Activated T-cell treated with anti-CD3 and anti-CD28 coated beads for 4 hours (primary cell): ENCODE data around the gene CCDC159.
"Not testable (repeated sequence)": the region's sequence is repeated elsewhere in the genome, so short reads cannot be mapped to it uniquely, and the experiment has no call there.

Experiments
- DNase-seq: peaks from one replicate; pipeline ENCODE4 v3.0.0-alpha.2; 2020

The CCDC159 gene, protein sequence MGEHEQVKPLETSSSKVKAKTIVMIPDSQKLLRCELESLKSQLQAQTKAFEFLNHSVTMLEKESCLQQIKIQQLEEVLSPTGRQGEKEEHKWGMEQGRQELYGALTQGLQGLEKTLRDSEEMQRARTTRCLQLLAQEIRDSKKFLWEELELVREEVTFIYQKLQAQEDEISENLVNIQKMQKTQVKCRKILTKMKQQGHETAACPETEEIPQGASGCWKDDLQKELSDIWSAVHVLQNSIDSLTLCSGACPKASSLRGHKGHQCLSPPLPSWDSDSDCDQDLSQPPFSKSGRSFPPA

DNA sequence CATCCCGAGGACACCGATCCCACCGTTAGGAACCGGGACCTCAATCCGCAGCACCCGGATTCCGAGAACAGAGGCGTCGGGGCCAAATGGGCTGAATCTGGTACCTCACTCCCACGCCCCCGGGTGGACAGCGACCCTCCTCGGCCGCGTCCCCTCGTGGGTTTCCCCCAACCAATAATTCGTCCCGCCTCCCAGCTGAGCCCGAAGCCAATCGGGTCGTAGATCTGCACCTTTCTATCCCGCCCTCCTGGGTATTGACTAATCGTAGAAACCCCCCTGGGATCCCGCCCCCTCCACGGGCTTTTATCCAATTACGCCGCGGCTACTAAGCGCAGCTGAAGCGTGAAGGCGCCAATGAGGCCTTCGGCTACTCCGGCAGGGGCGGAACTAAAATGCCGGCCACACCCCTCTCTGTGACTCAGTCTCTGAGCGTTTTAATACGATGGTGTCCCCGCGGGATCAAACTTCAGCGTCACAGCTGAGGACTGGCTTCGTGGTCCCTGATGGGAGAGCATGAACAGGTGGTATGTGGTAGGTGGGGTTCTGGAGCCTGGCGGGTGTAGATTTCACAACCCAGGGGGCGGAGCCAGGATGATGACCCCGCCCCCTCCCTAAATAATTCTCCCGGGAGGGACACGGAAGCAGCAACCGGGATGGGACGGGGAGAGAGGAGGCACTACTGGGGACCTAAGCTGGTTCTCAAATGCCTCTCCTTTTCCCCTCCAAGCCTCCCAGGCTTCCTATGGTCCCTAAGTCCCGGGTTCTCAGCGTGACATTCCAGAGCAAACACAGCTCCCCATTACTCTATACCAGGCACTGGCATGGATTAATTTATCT, at the start of gene CCDC159, which contains the start of gene TMEM205:
Gene CCDC159 (plus strand): TSS at position 416 of the 837 bp plus-strand sequence. CDS start 88 bp downstream, at position 504.
Gene TMEM205 (minus strand): TSS at position 165 of the 837 bp plus-strand sequence. CDS start 649 bp downstream, outside the sequence.
- peak; percentile 98 for DNase-seq

DNA sequence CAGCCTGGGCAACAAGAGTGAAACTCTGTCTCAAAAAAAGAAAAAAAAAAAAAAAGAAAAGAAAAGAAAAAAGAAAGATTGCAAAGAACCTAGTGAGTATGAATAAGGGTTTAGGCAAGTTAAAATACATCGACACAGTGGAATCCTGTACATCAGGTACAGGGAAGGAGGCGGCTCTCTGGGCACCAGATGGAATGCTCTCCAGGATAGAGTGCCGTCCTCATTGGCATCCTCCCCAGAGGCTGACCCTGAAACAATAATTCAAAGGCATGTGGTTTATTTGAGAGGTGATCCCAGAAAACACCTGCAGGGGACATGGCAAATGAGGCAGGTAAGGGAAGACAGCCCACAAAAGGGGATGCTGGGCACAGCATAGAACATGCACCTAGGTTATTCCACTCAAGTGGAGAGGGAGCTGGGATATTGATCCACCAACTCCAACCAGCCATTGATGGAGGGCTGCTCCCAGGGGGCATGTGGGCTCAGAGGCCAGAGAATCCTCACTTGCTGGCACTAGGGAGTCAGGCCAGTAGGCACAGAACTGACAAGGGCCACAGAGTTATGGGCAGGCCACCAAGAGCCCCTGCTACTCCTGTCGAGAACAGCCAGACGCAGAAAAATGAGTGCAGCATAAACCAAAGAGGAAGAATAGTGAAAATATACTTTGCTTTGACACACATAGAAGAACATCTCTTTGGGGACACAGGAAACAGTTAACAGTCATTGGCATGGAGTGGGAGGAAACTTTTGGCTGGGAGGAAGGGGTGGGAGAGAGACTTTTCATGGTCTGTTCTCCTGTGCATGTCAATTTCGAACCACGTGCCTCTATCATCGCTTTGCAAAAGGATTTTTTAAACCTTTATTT, 46.1 kb upstream of the CCDC159 start:
- no peak for DNase-seq

DNA sequence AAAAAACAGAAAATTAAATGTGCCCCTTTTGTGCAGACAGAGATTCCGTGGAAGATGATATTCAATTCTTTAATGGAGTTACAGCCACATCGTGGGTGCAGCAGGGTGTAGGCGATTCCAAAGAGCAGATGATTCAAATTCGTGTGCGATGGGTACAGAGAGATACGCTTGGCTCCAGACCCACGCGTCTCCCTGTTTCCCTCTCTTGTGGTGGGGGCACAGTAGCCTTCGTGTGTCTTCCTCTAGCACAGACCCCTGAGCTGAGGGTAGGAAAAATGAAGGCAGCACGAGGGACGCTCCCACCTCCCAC, 45.6 kb upstream of the CCDC159 start:
- no peak for DNase-seq

DNA sequence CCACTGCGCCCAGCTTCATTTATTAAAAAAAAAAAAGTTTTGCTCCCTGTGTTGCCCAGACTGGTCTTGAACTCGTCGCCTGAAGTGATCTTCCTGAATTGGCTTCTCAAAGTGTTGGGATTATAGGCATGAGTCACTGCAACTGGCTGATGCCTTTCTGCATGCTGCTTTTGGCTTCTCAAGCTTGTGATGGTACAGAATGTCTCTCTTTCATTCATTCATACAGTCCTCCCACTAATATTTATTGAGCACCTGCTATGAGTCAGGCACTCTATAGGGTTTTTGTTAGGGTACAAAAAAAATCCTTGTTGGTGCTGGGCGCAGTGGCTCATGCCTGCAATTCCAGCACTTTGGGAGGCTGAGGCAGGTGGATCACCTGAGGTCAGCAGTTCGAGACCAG, 41.4 kb upstream of the CCDC159 start:
- no peak for DNase-seq

DNA sequence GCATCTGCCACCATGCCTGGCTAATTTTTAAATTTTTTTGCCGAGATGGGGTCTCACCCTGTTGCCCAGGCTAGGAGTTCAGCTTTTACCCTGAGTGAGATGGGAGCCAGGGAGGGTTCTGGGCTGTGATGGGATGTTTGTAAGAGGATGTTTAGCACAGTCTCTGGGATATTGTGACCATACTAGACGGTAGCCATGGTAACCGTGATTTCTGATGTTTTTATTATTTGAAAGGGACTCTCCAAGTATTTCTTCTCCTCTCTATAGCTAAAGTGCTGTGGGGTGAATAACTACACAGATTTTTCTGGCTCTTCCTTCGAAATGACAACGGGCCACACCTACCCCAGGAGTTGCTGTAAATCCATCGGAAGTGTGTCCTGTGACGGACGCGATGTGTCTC, 40.0 kb upstream of the CCDC159 start:
- DNase-seq, result no peak

DNA sequence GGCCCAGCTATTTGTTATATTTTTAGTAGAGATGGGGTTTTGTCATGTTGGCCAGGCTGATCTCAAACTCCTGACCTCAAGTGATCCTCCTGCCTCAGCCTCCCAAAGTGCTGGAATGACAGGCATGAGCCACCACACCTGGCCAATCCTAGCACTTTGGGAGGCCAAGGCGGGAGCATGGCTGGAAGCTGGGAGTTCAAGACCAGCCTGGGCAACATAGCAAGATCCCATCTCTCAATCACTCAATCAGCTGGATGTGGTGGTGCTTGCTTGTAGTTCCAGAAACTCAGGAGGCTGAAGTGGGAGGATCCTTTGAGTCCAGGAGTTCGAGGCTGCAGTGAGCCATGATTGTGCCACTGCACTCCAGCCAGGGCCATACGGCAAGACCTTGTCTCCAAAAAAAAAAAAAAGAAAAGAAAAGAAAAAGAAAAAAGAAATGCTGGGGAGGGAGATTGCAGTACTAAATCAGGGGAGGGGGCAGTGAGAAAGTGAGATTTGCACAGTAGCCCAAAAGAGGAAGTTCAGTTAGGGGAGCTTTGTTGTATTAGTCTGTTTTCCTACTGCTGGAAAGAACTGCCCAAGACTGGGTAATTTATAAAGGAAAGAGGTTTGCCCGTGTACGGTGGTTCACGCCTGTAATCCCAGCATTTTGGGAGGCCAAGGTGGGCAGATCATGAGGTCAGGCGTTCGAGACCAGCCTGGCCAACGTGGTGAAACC, 25.9 kb upstream of the CCDC159 start:
- not testable (repeated sequence) for DNase-seq

DNA sequence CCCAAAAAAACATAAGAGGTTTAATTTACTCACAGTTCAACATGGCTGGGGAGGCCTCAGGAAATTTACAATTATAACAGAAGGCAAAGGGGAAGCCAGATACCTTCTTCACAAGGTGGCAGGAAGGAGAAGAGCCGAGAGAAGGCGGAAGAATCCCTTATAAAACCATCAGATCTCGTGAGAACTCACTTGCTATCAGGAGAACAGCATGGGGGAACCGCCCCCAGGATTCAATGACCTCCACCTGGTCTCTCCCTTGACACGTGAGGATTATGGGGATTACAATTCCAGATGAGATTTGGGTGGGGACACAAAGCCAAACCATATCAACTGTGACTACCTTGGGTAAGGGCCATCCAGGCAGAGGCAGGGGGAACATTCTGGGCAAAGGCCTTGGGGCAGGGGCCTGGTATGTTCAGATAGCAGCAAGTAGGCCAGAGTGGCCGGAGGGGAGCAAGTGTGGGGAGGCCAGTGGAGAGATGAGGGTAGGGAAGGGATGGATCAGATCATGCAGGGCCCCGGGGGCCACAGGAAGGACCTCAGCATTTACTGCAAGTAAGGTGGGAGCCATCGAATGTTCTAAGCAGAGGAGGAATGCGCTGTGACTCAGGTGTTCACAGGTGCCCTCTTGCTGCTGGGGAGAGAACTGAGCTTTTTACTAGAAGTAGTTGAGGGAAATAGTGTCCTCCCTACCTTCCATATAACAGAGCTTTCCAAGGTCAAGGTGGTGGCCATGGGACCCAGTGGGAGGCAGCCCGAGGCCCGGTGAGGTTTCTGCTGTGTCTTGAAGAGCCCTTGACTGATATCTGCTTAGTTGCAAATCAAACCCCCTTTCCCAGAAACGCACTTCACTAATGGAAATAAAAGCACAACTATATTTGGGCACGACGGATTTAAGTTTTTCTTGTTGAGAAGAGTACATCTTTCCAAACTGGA, 24.9 kb upstream of the CCDC159 start:
- no peak for DNase-seq

DNA sequence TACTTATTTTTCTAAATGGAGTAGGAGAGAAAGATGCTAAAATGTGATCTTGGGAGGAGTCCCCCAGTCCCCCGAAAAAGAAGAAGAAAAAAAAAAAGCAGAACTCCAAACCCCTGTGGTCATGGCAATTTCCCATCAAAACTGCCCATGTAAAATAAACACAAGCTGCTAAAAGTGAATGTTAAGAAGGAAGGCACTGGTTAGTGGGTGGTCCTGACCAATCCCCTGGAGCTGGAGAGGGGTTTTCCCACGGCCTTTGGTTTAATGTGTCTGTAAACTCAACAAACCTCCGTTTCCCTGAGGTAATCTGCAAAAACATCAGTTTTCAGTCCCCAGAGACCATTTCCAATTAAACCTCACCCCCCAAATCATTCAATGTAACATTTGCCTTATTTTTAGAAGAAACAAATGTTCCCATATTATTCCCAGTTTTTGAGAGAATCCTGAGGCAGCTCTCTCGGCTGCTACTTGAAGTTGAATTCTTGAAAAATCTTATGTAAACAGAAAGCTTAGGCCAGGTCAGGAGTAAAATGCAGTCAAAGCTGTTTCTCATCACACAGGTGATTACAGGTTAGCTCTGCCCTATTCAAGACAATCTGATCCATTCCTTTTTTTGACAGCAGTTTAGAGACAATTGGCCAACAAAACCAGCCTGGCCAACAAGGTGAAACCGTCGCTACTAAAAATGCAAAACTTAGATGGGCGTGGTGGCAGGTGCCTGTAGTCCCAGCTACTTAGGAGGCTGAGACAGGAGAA, 23.9 kb upstream of the CCDC159 start:
- no peak for DNase-seq

DNA sequence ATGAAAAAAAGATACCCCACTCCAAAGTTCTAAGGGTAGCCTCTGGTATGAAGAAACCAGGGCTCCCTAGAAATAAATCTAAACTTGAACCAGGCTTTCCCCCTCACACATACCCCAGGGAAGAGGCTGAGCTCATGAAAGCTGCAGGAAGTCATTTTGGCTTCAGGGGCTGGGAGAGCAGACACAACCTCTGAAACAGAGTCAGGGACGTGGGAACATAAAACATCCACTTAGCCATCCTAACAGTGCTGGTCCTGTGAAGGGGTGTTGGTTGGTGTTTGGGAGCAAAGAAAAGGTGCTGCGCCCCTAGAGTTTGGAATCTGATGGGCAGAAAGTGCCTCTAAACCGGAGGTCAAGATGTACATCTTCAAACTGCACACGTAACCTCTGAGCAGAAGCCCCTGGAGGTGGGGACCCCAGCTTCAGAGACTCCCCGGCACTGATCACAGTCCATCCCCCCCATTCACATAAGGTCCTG, 22.7 kb upstream of the CCDC159 start:
- DNase-seq, result no peak

DNA sequence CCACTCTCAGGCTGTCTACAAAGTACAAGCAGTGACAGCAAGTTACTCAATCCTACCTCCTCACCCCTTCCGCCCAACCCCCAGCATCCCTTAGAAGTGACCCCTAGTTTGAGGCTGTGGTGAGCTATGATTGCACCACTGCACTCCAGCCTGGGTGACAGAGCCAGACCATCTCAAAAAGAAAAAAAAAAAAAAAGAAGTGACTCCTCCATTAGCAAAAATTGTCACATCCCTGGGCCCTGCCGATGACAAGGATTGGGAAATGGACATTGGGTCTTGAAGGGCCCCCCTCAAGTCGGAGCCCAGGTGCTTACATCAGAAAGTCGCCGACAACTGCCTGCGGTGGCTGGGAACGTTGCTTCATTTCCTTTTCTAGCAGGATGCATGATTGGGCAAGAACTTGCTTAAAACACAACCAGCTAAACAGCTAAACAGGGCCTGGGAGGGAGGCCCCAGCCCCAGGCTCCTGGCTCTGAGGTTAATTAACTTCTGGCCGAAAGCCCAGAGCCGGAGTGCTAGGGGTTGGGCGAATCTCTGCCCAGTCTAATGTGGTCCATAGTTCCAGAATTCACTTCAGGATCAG, 22.1 kb upstream of the CCDC159 start:
- no peak for DNase-seq

DNA sequence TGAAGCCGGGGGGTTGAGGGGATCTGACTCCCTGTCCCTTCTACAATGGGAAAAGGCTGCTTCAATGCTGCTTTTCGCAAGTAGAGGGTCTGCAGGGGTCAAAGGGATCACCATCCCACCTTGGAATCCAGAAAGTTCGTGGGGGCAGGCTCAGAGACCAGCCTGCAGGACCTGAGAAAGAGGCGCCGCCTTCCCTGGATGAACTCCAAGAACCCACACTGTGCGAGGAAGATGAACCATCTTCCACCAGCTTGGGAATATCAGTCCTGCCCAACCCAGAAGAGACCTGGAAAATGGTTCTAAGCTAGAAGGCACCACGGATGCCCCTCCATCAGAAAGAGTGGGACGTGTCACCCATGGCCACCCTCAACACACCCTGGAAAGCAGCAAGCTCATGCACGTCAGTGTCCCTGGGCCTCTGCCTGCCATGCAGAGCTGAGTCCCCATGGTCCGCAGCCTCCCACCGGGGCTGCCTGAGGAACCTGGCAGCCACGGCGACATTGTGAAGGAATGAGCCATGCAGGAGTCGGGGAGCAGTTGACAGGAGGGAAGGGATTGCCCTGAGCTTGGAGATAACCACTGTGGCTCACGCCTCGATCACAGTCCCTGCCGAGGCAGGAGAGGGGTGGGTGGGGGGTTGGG, 21.4 kb upstream of the CCDC159 start:
- no peak for DNase-seq

DNA sequence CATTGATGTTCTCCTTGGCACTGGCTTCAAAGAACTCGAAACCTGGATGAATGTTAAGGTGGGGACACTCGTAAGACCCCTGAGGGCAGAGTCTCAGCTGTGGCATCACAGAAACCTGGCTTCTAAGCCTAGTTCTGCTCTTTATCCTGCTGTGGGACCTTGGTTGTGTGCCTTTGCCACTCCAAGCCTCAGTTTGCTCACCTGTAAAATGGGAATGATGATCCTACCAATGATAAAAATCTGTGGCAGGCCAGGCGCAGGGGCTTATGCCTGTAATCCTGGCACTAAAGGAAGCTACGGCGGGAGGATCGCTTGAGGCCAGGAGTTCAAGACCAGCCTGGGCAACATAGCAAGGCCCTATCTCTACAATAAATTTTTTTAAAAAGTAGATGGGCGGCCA, 20.8 kb upstream of the CCDC159 start:
- no peak for DNase-seq

DNA sequence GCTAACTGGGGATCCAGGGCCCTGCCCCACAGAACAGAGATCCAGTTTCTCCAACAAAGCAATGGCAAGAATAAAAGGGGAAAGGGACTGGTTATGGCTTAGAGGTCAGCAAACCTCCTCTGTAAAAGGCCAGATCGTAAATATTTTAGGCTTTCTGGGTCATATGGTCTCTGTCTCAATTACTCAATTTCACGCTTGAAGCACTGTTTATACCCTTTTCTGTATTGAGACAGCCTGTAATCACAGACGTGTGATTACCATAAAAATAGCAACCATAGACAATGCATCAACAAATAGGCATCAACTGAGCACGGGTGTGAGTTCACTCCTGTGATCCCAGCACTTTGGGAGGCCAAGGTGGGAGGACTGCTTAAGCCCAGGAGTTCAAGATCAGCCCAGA, 16.2 kb upstream of the CCDC159 start:
- DNase-seq, result no peak

DNA sequence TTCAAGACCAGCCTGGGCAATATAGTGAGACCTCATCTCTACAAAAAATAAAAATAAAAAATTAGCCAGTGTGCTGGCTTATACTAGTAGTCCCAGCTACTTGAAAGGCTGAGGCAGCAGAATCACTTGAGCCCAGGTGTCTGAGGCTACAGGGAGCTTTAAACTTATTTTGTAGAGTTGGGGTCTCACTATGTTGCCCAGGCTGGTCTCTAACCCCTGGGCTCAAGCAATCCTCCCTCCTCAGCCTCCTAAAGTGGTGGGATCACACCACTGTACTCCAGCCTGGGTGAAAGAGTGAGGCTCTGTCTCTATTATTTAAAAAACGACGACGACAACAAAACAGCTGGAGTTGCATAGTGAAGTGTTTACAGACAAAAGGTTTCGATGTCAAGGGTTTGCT, 14.8 kb upstream of the CCDC159 start:
- no peak for DNase-seq

DNA sequence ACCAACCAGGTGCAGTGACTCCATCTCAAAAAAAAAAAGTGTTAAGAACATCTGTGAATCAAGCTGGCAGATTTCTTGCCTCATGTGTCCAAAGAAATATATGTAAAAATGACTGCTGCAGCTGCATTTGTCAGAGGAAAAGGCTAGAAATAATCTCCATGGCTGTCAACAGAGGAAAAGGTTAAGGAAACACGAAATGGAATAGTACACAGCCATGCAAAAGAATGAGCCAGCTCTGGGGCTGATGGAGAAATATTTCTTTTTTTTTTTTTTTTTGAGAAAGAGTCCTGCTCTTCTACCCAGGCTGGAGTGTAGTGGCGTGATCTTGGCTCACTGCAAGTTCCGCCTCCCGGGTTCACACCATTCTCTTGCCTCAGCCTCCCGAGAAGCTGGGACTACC, 13.5 kb upstream of the CCDC159 start:
- no peak for DNase-seq

DNA sequence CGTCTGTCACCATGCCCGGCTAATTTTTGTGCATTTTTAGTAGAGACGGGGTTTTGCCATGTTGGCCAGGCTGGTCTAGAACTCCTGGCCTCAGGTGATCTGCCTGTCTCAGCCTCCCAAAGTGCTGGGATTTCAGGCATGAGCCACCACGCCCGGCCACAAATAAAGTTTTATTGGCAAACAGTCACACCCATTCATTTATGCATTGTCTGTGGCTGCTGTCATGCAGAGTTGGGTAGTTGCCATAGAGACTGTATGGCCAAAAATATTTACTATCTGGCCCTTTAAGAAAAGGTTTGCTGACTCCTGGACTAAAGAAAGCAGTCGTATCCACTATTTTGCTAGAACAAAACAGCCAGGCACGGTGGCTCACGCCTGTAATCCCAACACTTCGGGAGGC, 12.5 kb upstream of the CCDC159 start:
- DNase-seq, result not testable (repeated sequence)

DNA sequence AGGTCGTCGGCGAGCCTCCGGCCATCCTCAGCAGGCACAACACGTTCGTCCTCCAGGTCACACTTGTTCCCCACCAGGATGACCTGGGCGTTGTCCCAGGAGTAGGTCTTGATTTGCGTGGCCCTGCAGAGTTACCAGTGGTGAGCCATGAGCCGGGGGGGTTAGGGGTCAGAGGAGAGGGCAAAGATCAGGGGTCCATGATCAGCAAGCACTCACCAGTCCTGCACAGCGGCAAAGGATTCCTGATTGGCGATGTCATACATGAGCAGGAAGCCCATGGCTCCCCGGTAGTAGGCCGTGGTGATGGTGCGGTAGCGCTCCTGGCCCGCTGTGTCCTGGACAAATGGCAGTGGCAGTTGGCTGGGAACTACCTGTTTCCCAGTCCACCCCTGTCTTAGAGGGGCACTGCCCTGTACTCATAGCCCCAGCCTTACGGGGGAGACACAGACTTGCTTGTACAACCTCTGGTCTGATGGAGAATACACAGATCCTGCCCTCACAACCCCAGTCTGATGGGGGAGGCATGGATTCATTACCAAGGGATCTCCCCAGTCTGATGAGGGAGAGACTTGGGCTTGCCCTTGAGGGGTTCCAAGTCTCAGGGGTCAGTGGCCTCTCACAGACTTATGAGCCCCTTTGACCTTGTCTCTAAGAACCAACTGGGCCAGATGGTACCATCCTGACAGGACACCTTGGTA, 10.7 kb upstream of the CCDC159 start:
- no peak for DNase-seq

DNA sequence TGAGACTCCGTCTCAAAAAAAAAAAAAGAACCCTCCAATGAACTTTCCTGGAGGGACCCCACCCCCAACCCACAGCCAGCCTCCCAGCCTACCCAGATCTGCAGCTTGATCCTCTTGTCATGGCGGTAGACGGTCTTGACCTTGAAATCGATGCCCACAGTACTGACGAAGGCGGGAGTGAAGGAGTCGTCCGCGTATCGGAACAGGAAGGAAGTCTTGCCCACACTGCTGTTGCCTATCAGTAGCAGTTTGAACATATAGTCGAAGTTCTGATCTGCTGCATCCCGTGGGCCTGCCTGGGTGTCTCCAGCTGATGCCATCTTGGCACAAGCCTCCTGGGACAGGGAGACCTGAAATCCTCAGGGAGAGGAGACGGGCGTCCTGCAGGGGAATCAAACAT, 9.2 kb upstream of the CCDC159 start:
- no peak for DNase-seq

DNA sequence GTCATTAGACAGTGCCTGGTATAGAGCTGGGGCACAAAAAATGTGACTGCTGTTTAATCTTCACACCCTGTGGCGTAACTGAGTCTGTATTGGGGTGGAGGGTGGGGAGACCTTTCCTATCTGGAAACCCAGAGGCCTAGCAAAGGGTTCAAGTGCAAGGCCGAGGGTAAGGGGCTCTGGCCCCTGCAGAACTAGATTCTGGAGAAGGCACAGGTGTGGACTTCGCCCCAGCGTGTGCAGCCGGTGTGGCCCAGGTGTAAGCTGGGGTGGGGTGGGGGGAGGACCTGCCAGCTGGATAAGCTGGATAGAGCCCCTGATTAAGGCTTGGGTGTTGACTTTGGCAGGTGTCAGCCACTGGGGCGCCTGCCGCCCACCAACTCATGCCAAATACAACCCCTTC, 8.2 kb upstream of the CCDC159 start:
- DNase-seq, result no peak
